Fibroblast of lung (primary cell): ENCODE data around the gene SCD.

Experiments
- EZH2 ChIP-seq: IDR thresholded peaks from 2 replicates; pipeline ENCODE4 v1.5.1; 2012; ENCODE audit warnings: low read length, control low read depth, mild to moderate bottlenecking; ENCODE audit errors: missing control alignments
- TF ChIP-seq, protein P1 (sequence below), 2 donors: IDR thresholded peaks in 1 of 2; conservative IDR thresholded peaks in 1 of 2; 1 replicate in 1 of 2; 2 replicates in 1 of 2; pipeline ENCODE4 v1.5.1; 2011 to 2012; ENCODE audit warnings: low read length in 2 of 2, control low read depth in 1 of 2, inconsistent platforms in 1 of 2, low read depth in 1 of 2, mild to moderate bottlenecking in 1 of 2

DNA sequence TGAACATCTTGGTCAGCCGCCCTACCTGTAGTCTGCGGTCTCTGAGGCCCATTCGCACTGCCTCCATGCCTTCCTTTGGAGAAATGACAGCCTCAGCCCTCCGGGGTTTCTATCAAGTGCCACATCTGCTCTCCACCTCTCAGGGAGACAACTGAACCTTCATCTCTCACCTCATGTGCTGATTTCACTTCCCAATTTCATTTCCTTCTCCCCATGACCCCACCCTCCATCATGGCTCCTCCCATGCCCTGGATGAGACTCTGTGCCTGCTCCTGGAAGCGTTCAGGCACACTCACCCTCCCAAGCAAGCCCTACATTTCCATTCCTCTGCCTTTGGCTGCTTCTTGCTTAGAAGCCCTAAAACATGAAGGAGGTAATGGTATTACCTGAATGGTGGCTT is 7.8 kb upstream of the SCD start:
- TF ChIP-seq, protein P1, sequence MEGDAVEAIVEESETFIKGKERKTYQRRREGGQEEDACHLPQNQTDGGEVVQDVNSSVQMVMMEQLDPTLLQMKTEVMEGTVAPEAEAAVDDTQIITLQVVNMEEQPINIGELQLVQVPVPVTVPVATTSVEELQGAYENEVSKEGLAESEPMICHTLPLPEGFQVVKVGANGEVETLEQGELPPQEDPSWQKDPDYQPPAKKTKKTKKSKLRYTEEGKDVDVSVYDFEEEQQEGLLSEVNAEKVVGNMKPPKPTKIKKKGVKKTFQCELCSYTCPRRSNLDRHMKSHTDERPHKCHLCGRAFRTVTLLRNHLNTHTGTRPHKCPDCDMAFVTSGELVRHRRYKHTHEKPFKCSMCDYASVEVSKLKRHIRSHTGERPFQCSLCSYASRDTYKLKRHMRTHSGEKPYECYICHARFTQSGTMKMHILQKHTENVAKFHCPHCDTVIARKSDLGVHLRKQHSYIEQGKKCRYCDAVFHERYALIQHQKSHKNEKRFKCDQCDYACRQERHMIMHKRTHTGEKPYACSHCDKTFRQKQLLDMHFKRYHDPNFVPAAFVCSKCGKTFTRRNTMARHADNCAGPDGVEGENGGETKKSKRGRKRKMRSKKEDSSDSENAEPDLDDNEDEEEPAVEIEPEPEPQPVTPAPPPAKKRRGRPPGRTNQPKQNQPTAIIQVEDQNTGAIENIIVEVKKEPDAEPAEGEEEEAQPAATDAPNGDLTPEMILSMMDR (conservative IDR thresholded peaks at IDR 0.05 in 1 of 2, IDR thresholded peaks at IDR 0.05 in 1 of 2; ENCODE audit: low read depth in 1 of 2, low read length in 2 of 2) = no peak
- no peak for TF ChIP-seq EZH2
